ENCODE measurements around the gene LITAFD.

Gene LITAFD

GRCh38 chr16:8919089-8919933 is 37.2 kb downstream of the LITAFD start:
- no peak overlapping the region for H3K4me3 ChIP-seq (ENCODE audit: low read length)
- DNase-seq (ENCODE audit: low read depth) = no peak
- TF ChIP-seq, protein P1, sequence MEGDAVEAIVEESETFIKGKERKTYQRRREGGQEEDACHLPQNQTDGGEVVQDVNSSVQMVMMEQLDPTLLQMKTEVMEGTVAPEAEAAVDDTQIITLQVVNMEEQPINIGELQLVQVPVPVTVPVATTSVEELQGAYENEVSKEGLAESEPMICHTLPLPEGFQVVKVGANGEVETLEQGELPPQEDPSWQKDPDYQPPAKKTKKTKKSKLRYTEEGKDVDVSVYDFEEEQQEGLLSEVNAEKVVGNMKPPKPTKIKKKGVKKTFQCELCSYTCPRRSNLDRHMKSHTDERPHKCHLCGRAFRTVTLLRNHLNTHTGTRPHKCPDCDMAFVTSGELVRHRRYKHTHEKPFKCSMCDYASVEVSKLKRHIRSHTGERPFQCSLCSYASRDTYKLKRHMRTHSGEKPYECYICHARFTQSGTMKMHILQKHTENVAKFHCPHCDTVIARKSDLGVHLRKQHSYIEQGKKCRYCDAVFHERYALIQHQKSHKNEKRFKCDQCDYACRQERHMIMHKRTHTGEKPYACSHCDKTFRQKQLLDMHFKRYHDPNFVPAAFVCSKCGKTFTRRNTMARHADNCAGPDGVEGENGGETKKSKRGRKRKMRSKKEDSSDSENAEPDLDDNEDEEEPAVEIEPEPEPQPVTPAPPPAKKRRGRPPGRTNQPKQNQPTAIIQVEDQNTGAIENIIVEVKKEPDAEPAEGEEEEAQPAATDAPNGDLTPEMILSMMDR (IDR thresholded peaks at IDR 0.05; ENCODE audit: insufficient read depth, low read depth, low read length, missing control alignments) = no peak

- TF ChIP-seq, protein P1 (IDR thresholded peaks at IDR 0.05; ENCODE audit: insufficient read depth, low read depth, low read length, missing control alignments) = no peak
- no peak for DNase-seq (ENCODE audit: low read depth)
Observed at GRCh38 chr16:8919934-8920462, 37.8 kb downstream of the LITAFD start.

DNA sequence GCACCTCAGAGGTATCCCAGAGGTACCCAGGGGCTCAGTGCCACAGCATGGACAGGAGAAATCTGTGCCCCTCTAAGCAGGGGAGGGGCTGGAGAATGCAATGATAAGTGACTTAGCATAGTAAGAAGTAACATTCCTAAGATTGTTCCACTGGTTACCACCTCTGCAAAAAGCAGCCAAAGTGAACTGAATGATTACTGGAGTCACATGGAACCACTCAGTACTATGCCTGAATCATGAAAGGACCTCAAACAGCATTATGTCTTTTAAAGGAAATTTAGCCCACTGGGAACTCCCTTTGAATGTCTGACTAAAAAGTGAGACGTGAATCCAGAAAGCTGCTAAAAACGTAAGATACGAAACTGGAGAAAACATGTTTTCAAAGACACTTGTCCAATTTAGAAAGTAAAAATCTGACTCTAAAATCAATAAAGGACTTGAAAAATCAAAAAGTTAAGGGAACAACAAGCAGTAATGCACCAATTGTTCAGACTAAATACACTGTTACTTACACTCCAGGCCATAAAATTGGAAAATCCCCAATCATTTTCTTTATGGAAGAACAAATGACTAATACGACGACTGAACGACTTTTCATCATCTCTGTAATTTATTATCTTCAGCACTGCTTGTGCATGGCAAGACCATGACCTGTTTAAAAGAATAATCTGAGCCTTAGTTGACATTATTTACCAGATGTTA is 38.6 kb downstream of the LITAFD start:
- no peak for DNase-seq (ENCODE audit: low read depth)
- no peak overlapping the region for H3K4me3 ChIP-seq (ENCODE audit: low read length)
- TF ChIP-seq, protein P1 (IDR thresholded peaks at IDR 0.05; ENCODE audit: insufficient read depth, low read depth, low read length, missing control alignments) = no peak

More at GRCh38 chr16:8919934-8920462, 37.8 kb downstream of the LITAFD start:
- H3K4me3 ChIP-seq (ENCODE audit: low read length) = no peak overlapping the region

GRCh38 chr16:8921347-8921984 is 39.3 kb downstream of the LITAFD start:
- TF ChIP-seq, protein P1 (IDR thresholded peaks at IDR 0.05; ENCODE audit: insufficient read depth, low read depth, low read length, missing control alignments) = no peak
- H3K4me3 ChIP-seq (ENCODE audit: low read length) = no peak overlapping the region
- no peak for DNase-seq (ENCODE audit: low read depth)

GRCh38 chr16:8923199-8923598 is 41.0 kb downstream of the LITAFD start:
- no peak for DNase-seq (ENCODE audit: low read depth)
- no peak overlapping the region for H3K4me3 ChIP-seq (ENCODE audit: low read length)
- TF ChIP-seq, protein P1 (IDR thresholded peaks at IDR 0.05; ENCODE audit: insufficient read depth, low read depth, low read length, missing control alignments) = no peak

DNA sequence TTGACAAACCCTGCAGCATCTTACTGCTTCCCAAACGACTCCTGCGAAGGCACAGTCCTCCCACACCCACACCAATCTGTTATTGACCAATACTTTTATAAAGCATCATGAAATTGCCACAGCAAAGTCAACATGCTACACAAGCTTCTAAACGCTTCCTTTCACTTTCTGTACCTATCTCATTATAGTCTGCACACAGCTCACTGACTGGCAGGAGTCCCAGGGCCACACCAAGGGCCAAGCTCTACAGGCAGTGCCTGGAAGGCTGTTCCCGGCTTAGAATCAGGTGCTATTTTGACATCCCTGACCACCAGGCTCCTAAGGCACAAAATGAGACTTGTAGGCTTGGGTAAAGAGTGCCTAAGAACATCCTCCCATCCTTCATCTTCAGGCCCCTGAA is 42.1 kb downstream of the LITAFD start:
- no peak overlapping the region for H3K4me3 ChIP-seq (ENCODE audit: low read length)
- no peak for DNase-seq (ENCODE audit: low read depth)
- TF ChIP-seq, protein P1 (IDR thresholded peaks at IDR 0.05; ENCODE audit: insufficient read depth, low read depth, low read length, missing control alignments) = no peak

Measured in epithelial cell of esophagus (primary cell).